Stimulated activated CD4-positive, alpha-beta T cell treated with anti-CD3 and anti-CD28 coated beads, Interleukin-12 subunit alpha, Interleukin-12 subunit beta, amount 100 ng/mL, for 48 hours (primary cell): ENCODE data around the gene PTPRN2.
"Not testable (repeated sequence)": the region's sequence is repeated elsewhere in the genome, so short reads cannot be mapped to it uniquely, and the experiment has no call there.

Source experiments
- DNase-seq, 3 donors: peaks; one replicate each; pipeline ENCODE4 v3.0.0-alpha.2; 2020; ENCODE audit warnings: low read depth in 2 of 3, low spot score in 1 of 3

The PTPRN2 gene

GRCh38 chr7:158519633-158520174 lies 67.9 kb downstream of the PTPRN2 start:
- no peak for DNase-seq

GRCh38 chr7:158518980-158519632 lies 68.5 kb downstream of the PTPRN2 start:
- DNase-seq: no peak

DNA sequence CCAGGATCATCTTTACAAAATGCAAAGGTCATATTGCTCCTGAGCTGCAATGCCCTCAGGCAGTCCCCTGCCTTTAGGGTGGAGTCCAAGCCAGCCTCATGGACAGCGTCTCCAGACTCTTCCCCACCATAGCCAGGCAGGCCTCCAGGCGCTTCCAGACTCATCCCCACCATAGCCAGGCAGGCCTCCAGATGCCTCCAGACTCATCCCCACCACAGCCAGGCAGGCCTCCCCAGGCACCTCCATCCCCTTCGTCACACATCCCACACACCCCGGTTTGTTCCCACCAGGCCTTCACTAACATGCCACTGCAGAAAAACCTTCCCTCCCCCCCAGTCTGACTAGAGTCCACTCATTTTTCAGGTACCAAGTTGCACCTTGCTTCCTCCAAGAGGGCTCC lies 70.1 kb downstream of the PTPRN2 start:
- no peak for DNase-seq

DNA sequence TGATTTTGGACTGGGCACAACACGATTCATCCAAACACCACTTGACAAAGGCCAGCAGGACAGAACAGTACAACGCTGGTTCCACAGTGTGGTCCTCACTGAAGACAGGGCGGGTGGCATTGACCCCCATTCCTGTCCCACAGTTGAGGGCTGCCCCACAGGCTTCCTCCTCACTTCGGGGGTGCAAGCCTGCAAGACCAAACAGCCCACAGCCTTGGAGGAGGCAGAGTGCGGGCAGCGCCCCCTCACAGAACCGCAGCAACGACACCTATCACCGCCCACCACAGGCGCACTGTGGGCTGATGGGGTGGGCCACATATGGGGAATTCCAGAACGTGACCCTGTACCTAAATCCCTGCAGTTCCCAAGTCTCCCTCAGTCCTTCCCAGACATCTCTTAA lies 70.6 kb downstream of the PTPRN2 start:
- no peak for DNase-seq

DNA sequence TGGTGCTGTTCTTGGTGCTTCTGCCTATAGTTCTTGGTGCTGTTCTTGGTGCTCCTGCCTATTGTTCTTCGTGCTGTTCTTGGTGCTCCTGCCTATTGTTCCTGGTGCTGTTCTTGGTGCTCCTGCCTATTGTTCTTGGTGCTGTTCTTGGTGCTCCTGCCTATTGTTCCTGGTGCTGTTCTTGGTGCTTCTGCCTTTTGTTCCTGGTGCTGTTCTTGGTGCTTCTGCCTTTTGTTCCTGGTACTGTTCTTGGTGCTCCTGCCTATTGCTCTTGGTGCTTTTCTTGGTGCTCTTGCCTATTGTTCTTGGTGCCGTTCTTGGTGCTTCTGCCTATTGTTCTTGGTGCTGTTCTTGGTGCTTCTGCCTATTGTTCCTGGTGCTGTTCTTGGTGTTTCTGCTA lies 71.1 kb downstream of the PTPRN2 start:
- no peak for DNase-seq

GRCh38 chr7:158512869-158513268 lies 74.8 kb downstream of the PTPRN2 start:
- no peak for DNase-seq

GRCh38 chr7:158512042-158512441 lies 75.6 kb downstream of the PTPRN2 start:
- no peak for DNase-seq

- no peak for DNase-seq
Measured at GRCh38 chr7:158508802-158509385, 78.7 kb downstream of the PTPRN2 start.

- not testable (repeated sequence) for DNase-seq
Measured at GRCh38 chr7:158508321-158508720, 79.3 kb downstream of the PTPRN2 start.

GRCh38 chr7:158507917-158508316 lies 79.7 kb downstream of the PTPRN2 start:
- DNase-seq: no peak

- DNase-seq: not testable (repeated sequence)
Measured at GRCh38 chr7:158507175-158507574, 80.4 kb downstream of the PTPRN2 start.

- DNase-seq: no peak
Measured at GRCh38 chr7:158506626-158507025, 81.0 kb downstream of the PTPRN2 start.

- DNase-seq: no peak
Measured at GRCh38 chr7:158505683-158506082, 81.9 kb downstream of the PTPRN2 start.

DNA sequence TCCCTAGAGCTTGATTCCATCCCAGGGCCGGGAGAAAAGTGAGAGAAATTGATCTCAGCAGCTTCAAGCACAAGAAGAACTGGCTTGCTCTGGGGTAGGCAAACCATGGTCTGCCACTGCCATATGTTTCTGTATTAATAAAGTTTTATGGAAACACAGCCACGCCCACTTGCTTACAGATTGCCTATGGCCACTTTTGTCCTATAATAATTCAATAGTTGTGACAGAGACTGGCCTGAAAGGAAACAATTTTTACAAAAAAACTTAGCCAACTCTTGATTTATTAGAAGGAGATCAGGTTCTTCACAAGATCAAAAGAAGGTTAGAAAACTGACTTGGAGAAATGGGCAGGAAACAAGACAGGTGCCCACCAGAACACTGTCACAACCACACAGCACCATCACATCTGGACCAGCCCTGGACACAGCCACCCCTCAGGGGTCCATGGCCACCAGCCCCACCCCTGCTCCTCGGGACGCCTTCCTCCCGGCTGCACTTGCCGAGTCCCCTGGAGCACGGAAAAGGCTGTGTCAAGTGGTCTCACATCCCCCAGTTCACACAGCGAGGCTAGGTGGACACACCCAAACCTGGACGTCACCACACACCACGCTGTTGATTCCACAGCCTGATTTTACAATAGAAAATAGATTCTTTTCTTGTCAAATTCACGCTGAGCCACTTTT lies 85.4 kb downstream of the PTPRN2 start:
- no peak for DNase-seq

GRCh38 chr7:158501393-158502067 lies 86.1 kb downstream of the PTPRN2 start:
- DNase-seq: no peak

DNA sequence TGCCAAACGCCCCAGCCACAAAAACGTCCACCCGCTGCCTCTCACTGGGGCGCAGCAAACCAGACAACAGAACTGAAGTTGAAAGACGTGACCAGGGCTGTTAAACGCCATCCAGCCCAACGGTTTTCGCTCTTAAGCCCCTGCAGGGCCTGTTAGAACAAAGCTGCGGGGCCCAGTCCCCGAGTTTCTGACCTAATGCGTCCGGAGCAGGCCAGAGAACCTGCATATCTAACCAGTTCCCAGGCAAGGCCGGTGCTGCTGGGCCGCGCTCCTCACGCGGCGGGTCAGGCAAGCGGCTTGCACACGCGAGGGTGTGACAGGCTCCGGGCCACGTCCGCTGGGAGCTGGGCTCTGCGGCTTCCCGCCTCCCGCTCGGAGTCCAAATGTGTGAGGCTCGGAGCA lies 87.0 kb downstream of the PTPRN2 start:
- DNase-seq: no peak

- no peak for DNase-seq
Measured at GRCh38 chr7:158499082-158499455, 88.6 kb downstream of the PTPRN2 start.

- no peak for DNase-seq
Measured at GRCh38 chr7:158498443-158499081, 89.1 kb downstream of the PTPRN2 start.

DNA sequence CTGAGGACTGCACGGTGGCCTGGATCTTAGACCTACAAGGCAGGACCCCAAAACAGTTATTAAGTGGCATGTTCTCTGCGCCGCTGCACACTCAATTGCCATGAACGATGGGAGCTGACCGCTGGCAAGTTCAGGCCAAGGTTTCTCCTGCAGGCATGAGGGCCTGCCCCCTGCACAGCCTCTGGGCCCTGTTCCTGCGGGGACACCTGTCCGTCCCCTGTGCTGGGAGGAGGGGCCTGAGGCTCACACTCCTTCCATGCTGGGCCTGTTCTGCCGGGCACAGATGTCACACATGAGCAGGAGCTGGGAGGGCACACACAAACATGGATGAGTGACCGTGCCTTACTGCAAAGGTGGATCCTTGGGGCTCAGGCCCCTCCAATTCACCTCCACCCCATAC lies 90.0 kb downstream of the PTPRN2 start:
- no peak for DNase-seq

DNA sequence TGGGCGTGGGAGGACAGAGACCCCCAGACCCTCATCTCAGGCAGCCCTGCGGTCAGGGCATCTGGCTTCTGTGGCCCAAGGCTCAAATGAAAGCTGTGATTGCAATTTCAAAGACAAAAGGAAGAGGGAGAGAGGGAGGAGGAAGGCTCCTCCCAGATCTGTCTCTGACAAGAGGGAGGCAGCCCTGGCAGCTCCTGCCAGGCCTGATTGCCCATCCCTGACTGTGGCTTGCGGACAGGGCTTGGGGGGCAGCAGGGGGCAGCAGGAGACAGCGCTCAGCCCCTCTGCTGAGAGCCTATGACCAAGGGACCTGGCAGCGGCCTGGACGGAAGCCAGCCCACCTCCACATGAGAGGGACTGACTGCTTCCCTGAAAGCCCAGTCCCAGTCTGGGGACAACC lies 91.8 kb downstream of the PTPRN2 start:
- no peak for DNase-seq

- no peak for DNase-seq
Measured at GRCh38 chr7:158495216-158495615, 92.4 kb downstream of the PTPRN2 start.
